Body of pancreas (tissue), 4 donors: ENCODE measurements around the gene ACOD1.

Experiments
- CTCF ChIP-seq, 7 experiments: fragments of 450-650 bp in 4 of 7; fragments of 200-600 bp in 3 of 7; sonication (generic) in 3 of 7; IDR thresholded peaks; one replicate each; pipeline ENCODE4 v1.5.1; 2016 to 2019; ENCODE audit warnings: antibody characterized with exemption in 7 of 7
- POLR2A ChIP-seq, 3 donors: fragments of 450-650 bp; IDR thresholded peaks; one replicate each; pipeline ENCODE4 v1.6.1; 2016; ENCODE audit warnings: antibody characterized with exemption in 3 of 3, mild to moderate bottlenecking in 2 of 3

- TF ChIP-seq POLR2A (IDR thresholded peaks at IDR 0.05) (no peak), CTCF (IDR thresholded peaks at IDR 0.05) (no peak)
Observed at GRCh38 chr13:76958841-76959432, 10.6 kb downstream of the ACOD1 start.
